Kidney epithelial cell (primary cell): Measurements from ENCODE around the gene TM4SF5. TPM values are rescaled to one million over a fixed set of nuclear protein-coding genes. Genes with fewer than 3 reads are reported as not detected.

ENCODE experiments used
- DNase-seq: peaks from one replicate; pipeline ENCODE4 v3.0.0-alpha.2; 2010; ENCODE audit warnings: low read depth
- H3K27me3 ChIP-seq: 2 replicates; pipeline ENCODE4 v1.6.0; 2011; ENCODE audit warnings: low read length; ENCODE audit not compliant: control insufficient read depth, insufficient read depth
- H3K36me3 ChIP-seq: 2 replicates; pipeline ENCODE4 v1.5.1; 2011; ENCODE audit warnings: low read length; ENCODE audit not compliant: control insufficient read depth, insufficient read depth
- H3K4me3 ChIP-seq: 2 replicates; pipeline ENCODE4 v1.5.1; 2011; ENCODE audit warnings: low read depth, mild to moderate bottlenecking, control low read depth, low read length
- CTCF ChIP-seq: IDR thresholded peaks from 2 replicates; pipeline ENCODE4 v1.5.1; 2011; ENCODE audit warnings: mild to moderate bottlenecking, moderate library complexity, low read length, control low read depth, inconsistent platforms; ENCODE audit not compliant: insufficient read depth, poor library complexity, severe bottlenecking
- total RNA-seq: library from RNA; depleted of rRNA; stranded (reverse); fragments of >200 nt; gene quantifications from 2 replicates; pipeline ENCODE4 v1.2.3, GENCODE V29; 2015

Gene TM4SF5
- total RNA-seq, 1 donor from 2014 or later = not detected

- Histone ChIP-seq H3K27me3 (no peaks in the 10 kb centered on the region), H3K4me3 (peak overlapping the region; percentile 82), H3K36me3 (no peaks in the 10 kb centered on the region)
- DNase-seq = no peak
- TF ChIP-seq CTCF = no peak
Observed at GRCh38 chr17:4807605-4808377, 36.1 kb downstream of the TM4SF5 start.

GRCh38 chr17:4808378-4808767 lies 36.7 kb downstream of the TM4SF5 start:
- Histone ChIP-seq H3K4me3 (no peak overlapping the region), H3K27me3 (no peaks in the 10 kb centered on the region), H3K36me3 (no peaks in the 10 kb centered on the region)
- no peak for DNase-seq
- TF ChIP-seq CTCF = no peak

- H3K4me3 ChIP-seq = no peak overlapping the region
- no peak for DNase-seq
- H3K27me3 ChIP-seq = no peaks in the 10 kb centered on the region
- H3K36me3 ChIP-seq = no peaks in the 10 kb centered on the region
- TF ChIP-seq CTCF = no peak
Observed at GRCh38 chr17:4810696-4811290, 39.1 kb downstream of the TM4SF5 start.

GRCh38 chr17:4811471-4811870 lies 39.8 kb downstream of the TM4SF5 start:
- H3K36me3 ChIP-seq = no peaks in the 10 kb centered on the region
- TF ChIP-seq CTCF = no peak
- H3K27me3 ChIP-seq = no peaks in the 10 kb centered on the region
- no peak for DNase-seq
- H3K4me3 ChIP-seq = no peak overlapping the region

- no peaks in the 10 kb centered on the region for H3K27me3 ChIP-seq
- no peak for TF ChIP-seq CTCF
- no peak overlapping the region for H3K4me3 ChIP-seq
- no peak for DNase-seq
- H3K36me3 ChIP-seq = no peaks in the 10 kb centered on the region
Observed at GRCh38 chr17:4812690-4813089, 41.0 kb downstream of the TM4SF5 start.
